HCT116 (cell line): ENCODE measurements around the gene GPR68. TPM values are rescaled to one million over a fixed set of nuclear protein-coding genes. Genes with fewer than 3 reads are reported as not detected.

Experiments
- ATAC-seq: fragments of 200-7000 bp; cut with Tn5 transposase; 2 replicates; pipeline ENCODE4 v1.9.1; 2020; ENCODE audit warnings: mild to moderate bottlenecking, moderate library complexity
- BruUV-seq: library from RNA; stranded (reverse); fragments of 400-500 nt; replicated peaks from 2 replicates; lab custom pipeline; 2021; lab: Mats Ljungman, UMichigan
- CTCF ChIA-PET: fragments of 300-600 bp; sonication (Branson Sonifier 250); formaldehyde crosslinking; loops from one replicate; lab custom pipeline; 2021; ENCODE audit warnings: antibody characterized with exemption; lab: Charles Lee
- POLR2A ChIA-PET: fragments of 300-600, 350-600 bp; sonication (Branson Sonifier 250); formaldehyde crosslinking; loops from one replicate; lab custom pipeline; 2021; ENCODE audit warnings: antibody characterized with exemption; lab: Charles Lee
- RAD21 ChIA-PET, 2 experiments: fragments of 300-600 bp; sonication (Branson Sonifier 250); formaldehyde crosslinking; loops; one replicate each; lab custom pipeline; 2023; ENCODE audit warnings: low total read pairs in 2 of 2; ENCODE audit not compliant: uncharacterized antibody in 2 of 2, unreplicated experiment in 2 of 2, low non-redundant PET in 1 of 2; lab: Charles Lee
- DNase-seq: peaks from one replicate; pipeline ENCODE4 v3.0.0-alpha.2; 2010; ENCODE audit warnings: low read depth, low spot score
- H2AFZ ChIP-seq: fragments of 200-600 bp; shearing (Covaris generic), sonication (generic); 2 replicates; pipeline ENCODE4 v1.6.1; 2017; ENCODE audit warnings: low read depth, mixed run types, mixed read lengths, antibody characterized with exemption, low read length; ENCODE audit not compliant: poor library complexity, severe bottlenecking
- H3K27ac ChIP-seq: 2 replicates; pipeline ENCODE4 v1.5.1; 2012; ENCODE audit warnings: low read depth, low read length
- H3K27me3 ChIP-seq: fragments of 200-600 bp; sonication (generic); 2 replicates; pipeline ENCODE4 v1.6.1; 2016; ENCODE audit warnings: mixed run types, low read length, mixed read lengths; ENCODE audit not compliant: insufficient read depth
- H3K36me3 ChIP-seq, 2 experiments: fragments of 200-500 bp in 1 of 2; fragments of 200-600 bp in 1 of 2; sonication (Bioruptor generic) in 1 of 2; sonication (generic) in 1 of 2; 2 replicates each; pipeline versions ENCODE4 v1.5.1 to v1.6.1; 2014 to 2016; ENCODE audit warnings: low read length in 2 of 2, inconsistent platforms in 1 of 2, mixed read lengths in 1 of 2, mixed run types in 1 of 2; ENCODE audit not compliant: insufficient read depth in 2 of 2, control insufficient read depth in 1 of 2
- H3K4me1 ChIP-seq, 2 experiments: fragments of 200-600 bp in 1 of 2; sonication (generic) in 1 of 2; 2 replicates each; pipeline versions ENCODE4 v1.5.1 to v1.6.1; 2012 to 2017; ENCODE audit warnings: low read length in 2 of 2, inconsistent platforms in 1 of 2, mild to moderate bottlenecking in 1 of 2, mixed read lengths in 1 of 2, mixed run types in 1 of 2, moderate library complexity in 1 of 2; ENCODE audit not compliant: insufficient read depth in 2 of 2, control insufficient read depth in 1 of 2
- H3K4me2 ChIP-seq: fragments of 200-600 bp; sonication (generic); 2 replicates; pipeline ENCODE4 v1.6.1; 2017; ENCODE audit warnings: mixed run types, low read length, mixed read lengths
- H3K4me3 ChIP-seq, 2 experiments: fragments of 200-600 bp in 1 of 2; sonication (generic) in 1 of 2; replicated peaks in 1 of 2; 2 replicates each; pipeline ENCODE4 v1.5.1; 2011 to 2016; ENCODE audit warnings: low read length in 2 of 2, control low read depth in 1 of 2, low read depth in 1 of 2, mild to moderate bottlenecking in 1 of 2, mixed read lengths in 1 of 2, mixed run types in 1 of 2
- H3K79me2 ChIP-seq: fragments of 200-600 bp; sonication (generic); 2 replicates; pipeline ENCODE4 v1.6.1; 2017; ENCODE audit warnings: mild to moderate bottlenecking, mixed run types, low read length, moderate library complexity, mixed read lengths; ENCODE audit not compliant: insufficient read depth
- H3K9ac ChIP-seq: fragments of 200-600 bp; sonication (generic); 2 replicates; pipeline ENCODE4 v1.6.1; 2016; ENCODE audit warnings: low read length, mixed read lengths
- H3K9me2 ChIP-seq: fragments of 200-600 bp; sonication (generic), shearing (Covaris generic); 2 replicates; pipeline ENCODE4 v1.6.1; 2017; ENCODE audit warnings: mixed run types, mild to moderate bottlenecking, moderate library complexity; ENCODE audit not compliant: insufficient read depth
- H3K9me3 ChIP-seq, 2 experiments: fragments of 200-500 bp in 1 of 2; fragments of 200-600 bp in 1 of 2; sonication (Bioruptor generic) in 1 of 2; sonication (generic) in 1 of 2; 2 replicates each; pipeline ENCODE4 v1.6.1; 2014 to 2017; ENCODE audit warnings: low read length in 2 of 2, mixed read lengths in 2 of 2, inconsistent platforms in 1 of 2, low read depth in 1 of 2, mild to moderate bottlenecking in 1 of 2, mixed run types in 1 of 2, moderate library complexity in 1 of 2; ENCODE audit not compliant: control insufficient read depth in 1 of 2, insufficient read depth in 1 of 2
- H4K20me1 ChIP-seq: fragments of 200-600 bp; sonication (generic), shearing (Covaris generic); 2 replicates; pipeline ENCODE4 v1.6.1; 2017; ENCODE audit warnings: mixed run types, mild to moderate bottlenecking, moderate library complexity; ENCODE audit not compliant: insufficient read depth
- ELF1 ChIP-seq: IDR thresholded peaks from 2 replicates; pipeline ENCODE4 v1.6.1; 2012; ENCODE audit warnings: low read depth, borderline replicate concordance
- FOSL1 ChIP-seq: IDR thresholded peaks from 2 replicates; pipeline ENCODE4 v1.6.1; 2012; ENCODE audit warnings: low read depth
- POLR2AphosphoS5 ChIP-seq: IDR thresholded peaks from 2 replicates; pipeline ENCODE4 v1.6.1; 2011; ENCODE audit warnings: mild to moderate bottlenecking, low read depth, low read length, moderate library complexity
- SP1 ChIP-seq: IDR thresholded peaks from 2 replicates; pipeline ENCODE4 v1.6.1; 2012; ENCODE audit warnings: low read depth
- TCF7L2 ChIP-seq: IDR thresholded peaks from 2 replicates; pipeline ENCODE4 v1.7.0; 2011; ENCODE audit warnings: borderline replicate concordance, inconsistent platforms; ENCODE audit not compliant: insufficient read depth, insufficient read length; ENCODE audit errors: extremely low read depth
- YY1 ChIP-seq: IDR thresholded peaks from 2 replicates; pipeline ENCODE4 v1.6.1; 2011; ENCODE audit warnings: low read length, low read depth, moderate library complexity, mild to moderate bottlenecking; ENCODE audit not compliant: insufficient replicate concordance; ENCODE audit errors: extremely low read depth
- ZNF274 ChIP-seq: fragments of 200-500 bp; sonication (Bioruptor generic); IDR thresholded peaks from 2 replicates; pipeline ENCODE4 v1.6.1; 2014; ENCODE audit warnings: mild to moderate bottlenecking, low read depth, low read length, inconsistent platforms
- intact Hi-C: fragments of 100-400 bp; cut with micrococcal nuclease; formaldehyde crosslinking; loops from 2 replicates; pipeline ENCODE4 v1.10.0; 2022
- total RNA-seq: library from RNA; stranded (reverse); gene quantifications from one replicate; pipeline ENCODE4 v1.2.1, GENCODE V29; 2021; ENCODE audit not compliant: unreplicated experiment
- TF ChIP-seq, protein P1 (sequence below): IDR thresholded peaks from 2 replicates; pipeline ENCODE4 v1.6.1; 2012; ENCODE audit warnings: low read depth
- TF ChIP-seq, protein P2 (sequence below): IDR thresholded peaks from 2 replicates; pipeline ENCODE4 v1.6.1; 2012

GPR68 gene
- total RNA-seq, 1 experiment from 2014 or later, result not detected

DNA sequence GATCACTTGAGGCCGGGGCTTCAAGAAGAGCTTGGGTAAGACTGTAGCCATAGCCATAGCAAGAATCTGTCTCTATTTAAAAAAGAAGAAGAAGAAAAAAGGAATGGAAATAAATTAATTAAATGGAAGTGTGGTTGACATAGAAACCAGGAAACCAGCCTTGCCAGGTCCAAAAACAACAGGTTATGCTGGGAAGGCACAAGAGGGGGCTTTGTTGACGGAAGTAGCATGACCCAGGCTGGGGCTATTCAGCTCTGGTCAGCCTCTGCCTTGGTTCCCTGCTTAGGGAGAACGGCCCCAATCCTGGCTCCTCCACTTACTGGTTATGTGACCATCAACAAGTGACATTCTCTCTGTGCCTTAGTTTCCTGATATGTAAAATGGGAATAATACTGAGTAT, 14.4 kb upstream of the GPR68 start:
- Histone ChIP-seq H2AFZ (no peak overlapping the region), H3K4me2 (no peak overlapping the region), H4K20me1 (no peaks in the 10 kb centered on the region), H3K9me2 (no peaks in the 10 kb centered on the region), H3K9ac (no peak overlapping the region), H3K4me3 (no peak overlapping the region), H3K79me2 (no peaks in the 10 kb centered on the region), H3K27me3 (no peaks in the 10 kb centered on the region), H3K4me1 (peaks cover 3 to 7% of the 10 kb centered on the region in 2 experiments; a peak in 2 of 4 replicates), H3K27ac (no peak overlapping the region), H3K9me3 (no peaks in the 10 kb centered on the region), H3K36me3 (no peaks in the 10 kb centered on the region)
- ATAC-seq (no peak), DNase-seq (no peak)
- POLR2A ChIA-PET, result no interaction called here
- CTCF ChIA-PET, result no interaction called here
- TF ChIP-seq TCF7L2 (no peak), SP1 (no peak)
- BruUV-seq, result no TSS peak
- intact Hi-C loops, result no loop called here
- RAD21 ChIA-PET, result no interaction called here

DNA sequence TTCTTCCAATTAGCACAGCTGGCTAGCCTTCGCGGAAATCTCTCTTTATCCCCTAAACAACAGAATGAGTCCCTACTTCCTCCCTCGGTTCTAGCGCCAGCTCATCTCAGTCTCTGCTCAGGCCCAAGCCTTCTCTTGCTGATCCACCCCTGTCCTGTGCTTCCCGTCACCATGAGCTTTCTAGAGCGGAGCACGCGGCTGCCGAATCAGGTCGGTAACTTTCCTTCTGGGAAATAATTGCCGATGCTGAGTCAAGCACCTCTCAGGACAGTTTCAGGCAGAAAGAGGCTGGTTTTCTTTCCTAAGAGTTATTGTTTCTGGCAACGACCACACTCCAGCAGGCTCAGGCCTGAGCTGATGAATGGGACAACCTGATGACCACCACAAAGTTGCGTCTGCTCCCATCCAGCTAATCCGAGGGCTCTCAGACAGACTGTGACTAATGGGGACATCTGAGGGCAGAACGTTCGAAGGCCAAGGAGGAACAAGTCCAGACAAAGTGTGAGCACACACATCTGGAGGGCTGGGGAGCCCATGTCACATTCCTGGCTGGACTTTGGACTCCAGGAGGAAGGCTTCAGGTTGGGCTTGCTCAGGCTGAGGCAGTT, 13.6 kb upstream of the GPR68 start:
- RAD21 ChIA-PET, result no interaction called here
- Histone ChIP-seq H3K27me3 (no peaks in the 10 kb centered on the region), H3K9me3 (no peaks in the 10 kb centered on the region), H2AFZ (no peak overlapping the region), H3K4me1 (peaks cover 6 to 8% of the 10 kb centered on the region in 2 experiments; a peak in 2 of 4 replicates), H3K4me3 (no peak overlapping the region), H3K9ac (no peak overlapping the region), H3K4me2 (no peak overlapping the region), H3K79me2 (no peaks in the 10 kb centered on the region), H4K20me1 (no peaks in the 10 kb centered on the region), H3K36me3 (no peaks in the 10 kb centered on the region), H3K9me2 (no peaks in the 10 kb centered on the region), H3K27ac (no peak overlapping the region)
- TF ChIP-seq POLR2AphosphoS5 (no peak), FOSL1 (no peak), ZNF274 (no peak), YY1 (no peak), ELF1 (no peak)
- TF ChIP-seq, protein P1, sequence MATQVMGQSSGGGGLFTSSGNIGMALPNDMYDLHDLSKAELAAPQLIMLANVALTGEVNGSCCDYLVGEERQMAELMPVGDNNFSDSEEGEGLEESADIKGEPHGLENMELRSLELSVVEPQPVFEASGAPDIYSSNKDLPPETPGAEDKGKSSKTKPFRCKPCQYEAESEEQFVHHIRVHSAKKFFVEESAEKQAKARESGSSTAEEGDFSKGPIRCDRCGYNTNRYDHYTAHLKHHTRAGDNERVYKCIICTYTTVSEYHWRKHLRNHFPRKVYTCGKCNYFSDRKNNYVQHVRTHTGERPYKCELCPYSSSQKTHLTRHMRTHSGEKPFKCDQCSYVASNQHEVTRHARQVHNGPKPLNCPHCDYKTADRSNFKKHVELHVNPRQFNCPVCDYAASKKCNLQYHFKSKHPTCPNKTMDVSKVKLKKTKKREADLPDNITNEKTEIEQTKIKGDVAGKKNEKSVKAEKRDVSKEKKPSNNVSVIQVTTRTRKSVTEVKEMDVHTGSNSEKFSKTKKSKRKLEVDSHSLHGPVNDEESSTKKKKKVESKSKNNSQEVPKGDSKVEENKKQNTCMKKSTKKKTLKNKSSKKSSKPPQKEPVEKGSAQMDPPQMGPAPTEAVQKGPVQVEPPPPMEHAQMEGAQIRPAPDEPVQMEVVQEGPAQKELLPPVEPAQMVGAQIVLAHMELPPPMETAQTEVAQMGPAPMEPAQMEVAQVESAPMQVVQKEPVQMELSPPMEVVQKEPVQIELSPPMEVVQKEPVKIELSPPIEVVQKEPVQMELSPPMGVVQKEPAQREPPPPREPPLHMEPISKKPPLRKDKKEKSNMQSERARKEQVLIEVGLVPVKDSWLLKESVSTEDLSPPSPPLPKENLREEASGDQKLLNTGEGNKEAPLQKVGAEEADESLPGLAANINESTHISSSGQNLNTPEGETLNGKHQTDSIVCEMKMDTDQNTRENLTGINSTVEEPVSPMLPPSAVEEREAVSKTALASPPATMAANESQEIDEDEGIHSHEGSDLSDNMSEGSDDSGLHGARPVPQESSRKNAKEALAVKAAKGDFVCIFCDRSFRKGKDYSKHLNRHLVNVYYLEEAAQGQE, result no peak
- TF ChIP-seq, protein P2, sequence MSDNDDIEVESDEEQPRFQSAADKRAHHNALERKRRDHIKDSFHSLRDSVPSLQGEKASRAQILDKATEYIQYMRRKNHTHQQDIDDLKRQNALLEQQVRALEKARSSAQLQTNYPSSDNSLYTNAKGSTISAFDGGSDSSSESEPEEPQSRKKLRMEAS, result no peak
- CTCF ChIA-PET, result no interaction called here
- BruUV-seq, result no TSS peak
- POLR2A ChIA-PET, result no interaction called here
- ATAC-seq, result no peak
- intact Hi-C loops, result no loop called here
- no peak for DNase-seq
